Measurements from ENCODE around the gene MXD4. TPM values are rescaled to one million over a fixed set of nuclear protein-coding genes. Genes with fewer than 3 reads are reported as not detected.

MXD4 gene
- polyA plus RNA-seq, 4 donors = 24.0 to 46.7 (median 32.7) TPM

DNA sequence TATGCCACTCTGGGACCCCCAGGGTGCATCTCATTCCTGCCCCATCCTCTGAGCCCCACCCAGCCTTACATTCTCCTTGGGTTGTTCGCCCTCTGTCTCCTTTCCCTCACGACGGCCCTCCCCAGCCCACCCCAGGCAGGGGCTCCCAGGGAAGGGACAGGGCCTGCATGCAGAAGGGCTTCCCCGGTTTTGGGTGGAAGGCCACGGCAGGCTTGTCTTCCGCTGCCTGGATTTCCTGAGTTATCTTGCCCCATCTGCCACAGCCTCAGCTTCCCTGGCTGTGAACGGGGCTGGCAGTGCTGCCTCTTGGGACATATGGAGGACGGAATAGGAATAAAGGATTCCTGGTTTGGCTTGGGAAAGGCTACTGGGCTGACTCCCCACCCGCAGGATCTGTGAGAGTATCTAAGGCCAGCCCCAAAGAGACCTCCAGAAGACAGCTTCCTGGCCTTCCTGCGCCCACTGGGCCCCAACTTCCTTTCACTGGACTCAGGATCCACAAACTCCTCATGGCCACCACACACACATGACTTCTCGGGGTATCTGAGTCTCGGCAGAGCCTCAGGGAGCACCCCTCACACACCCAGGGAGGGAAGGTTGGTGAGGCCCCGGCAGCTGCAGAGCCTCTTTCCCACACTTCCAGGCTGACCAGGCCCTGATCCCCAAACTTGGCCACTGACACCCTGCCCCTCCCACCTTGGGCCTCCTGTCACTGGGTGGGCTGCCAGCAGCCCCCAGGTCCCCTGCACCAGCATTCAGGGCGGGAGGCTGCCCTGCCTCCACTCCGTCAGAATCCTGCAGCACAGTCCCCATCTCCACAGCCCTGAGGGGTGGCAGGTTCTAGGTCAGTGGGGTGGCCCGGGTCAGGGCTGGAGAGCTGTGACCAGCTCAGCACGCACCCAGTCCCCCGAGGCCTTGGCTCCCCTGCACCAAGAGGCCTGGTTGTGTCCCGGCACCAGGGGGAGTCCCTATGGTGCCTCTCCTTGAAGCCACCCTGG lies 3.5 kb upstream of the MXD4 start:
- H3K27ac ChIP-seq (ENCODE audit: low read depth in 1 of 3, low read length in 2 of 3) = peak overlapping the region in 1 of 3 donors; percentile 3
- FAIRE-seq (no peak), DNase-seq (no peak)
- peaks cover 0 to 8% (median 0%) of the 10 kb centered on the region in 3 donors for H3K36me3 ChIP-seq (ENCODE audit: control insufficient read depth in 3 of 3, insufficient read depth in 2 of 3, low read depth in 1 of 3, low read length in 3 of 3)
- 88 to 95% (median 92%) methylated on average over 19 of the region's 19 CpGs for WGBS, 3 donors
- H3K27me3 ChIP-seq (ENCODE audit: control insufficient read depth in 3 of 3, insufficient read depth in 3 of 3, low read length in 3 of 3) = no peaks in the 10 kb centered on the region
- H3K9me3 ChIP-seq (ENCODE audit: control insufficient read depth in 2 of 2, insufficient read depth in 1 of 2, low read depth in 1 of 2, low read length in 1 of 2) = no peaks in the 10 kb centered on the region
- H3K4me1 ChIP-seq (ENCODE audit: control insufficient read depth in 3 of 3, insufficient read depth in 2 of 3, low read depth in 1 of 3, low read length in 2 of 3) = peaks cover under 1 to 13% (median 1%) of the 10 kb centered on the region in 3 donors
- no peak overlapping the region for H3K4me3 ChIP-seq (ENCODE audit: low read depth in 1 of 3, low read length in 3 of 3)

DNA sequence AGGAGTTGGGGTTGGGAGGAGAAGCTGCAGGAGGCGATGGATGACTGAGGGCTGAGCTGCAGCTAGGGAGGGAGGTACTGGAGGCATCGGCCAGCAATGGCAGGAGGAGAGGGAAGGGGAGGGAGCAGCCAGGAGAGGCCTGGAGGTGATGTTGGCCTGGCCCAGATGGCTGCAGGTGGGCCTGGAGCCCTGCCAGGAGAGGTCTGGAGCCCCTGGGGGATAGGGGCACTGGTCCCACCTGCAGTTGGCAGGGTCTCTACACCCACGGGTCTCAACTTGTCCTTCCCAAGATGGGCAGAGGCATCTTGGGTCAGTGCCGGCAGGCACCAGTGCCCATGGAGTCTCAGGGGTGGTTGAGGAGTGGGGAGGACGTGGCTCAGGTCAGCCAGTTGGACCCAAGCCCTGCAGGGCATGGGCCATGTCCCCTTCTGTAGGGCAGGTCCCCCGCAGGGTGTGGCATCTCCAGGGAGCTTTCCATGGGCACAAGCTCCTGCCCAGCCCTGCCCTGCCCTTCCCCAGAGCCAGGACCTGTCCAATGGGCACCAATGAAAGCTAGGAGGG lies 2.7 kb upstream of the MXD4 start:
- Histone ChIP-seq H3K9me3 (ENCODE audit: control insufficient read depth in 2 of 2, insufficient read depth in 1 of 2, low read depth in 1 of 2, low read length in 1 of 2) (no peaks in the 10 kb centered on the region), H3K27me3 (ENCODE audit: control insufficient read depth in 3 of 3, insufficient read depth in 3 of 3, low read length in 3 of 3) (no peaks in the 10 kb centered on the region), H3K36me3 (ENCODE audit: control insufficient read depth in 3 of 3, insufficient read depth in 2 of 3, low read depth in 1 of 3, low read length in 3 of 3) (peaks cover 0 to 15% (median 0%) of the 10 kb centered on the region in 3 donors), H3K27ac (ENCODE audit: low read depth in 1 of 3, low read length in 2 of 3) (no peak overlapping the region), H3K4me1 (ENCODE audit: control insufficient read depth in 3 of 3, insufficient read depth in 2 of 3, low read depth in 1 of 3, low read length in 2 of 3) (peaks cover 1 to 21% (median 6%) of the 10 kb centered on the region in 3 donors), H3K4me3 (ENCODE audit: low read depth in 1 of 3, low read length in 3 of 3) (no peak overlapping the region)
- WGBS, 3 donors = 56 to 74% (median 68%) methylated on average over 6 of the region's 6 CpGs
- no peak for DNase-seq
- no peak for FAIRE-seq

DNA sequence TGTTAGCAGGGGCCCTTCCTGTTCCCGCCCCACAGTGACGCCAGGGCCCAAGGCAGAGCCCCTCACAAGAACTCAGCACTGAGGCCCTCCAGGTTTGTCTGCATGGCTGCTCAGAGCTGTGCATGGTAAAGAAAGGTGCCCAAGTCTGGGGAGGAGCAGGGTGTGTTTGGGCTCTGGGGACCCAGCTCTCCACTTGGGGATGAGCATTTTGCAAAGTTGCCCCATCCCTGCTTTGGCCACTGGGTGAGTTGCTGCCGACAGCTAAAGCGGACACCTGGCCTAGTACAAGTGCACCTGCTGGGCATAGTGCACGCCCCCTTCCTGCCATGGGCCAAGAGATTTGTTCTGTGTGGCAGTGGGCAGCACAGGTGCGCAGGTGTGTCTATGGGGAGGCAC lies 2.0 kb upstream of the MXD4 start:
- H3K27me3 ChIP-seq (ENCODE audit: control insufficient read depth in 3 of 3, insufficient read depth in 3 of 3, low read length in 3 of 3) = no peaks in the 10 kb centered on the region
- H3K36me3 ChIP-seq (ENCODE audit: control insufficient read depth in 3 of 3, insufficient read depth in 2 of 3, low read depth in 1 of 3, low read length in 3 of 3) = peaks cover 0 to 21% (median 0%) of the 10 kb centered on the region in 3 donors
- FAIRE-seq = no peak
- H3K9me3 ChIP-seq (ENCODE audit: control insufficient read depth in 2 of 2, insufficient read depth in 1 of 2, low read depth in 1 of 2, low read length in 1 of 2) = no peaks in the 10 kb centered on the region
- H3K4me3 ChIP-seq (ENCODE audit: low read depth in 1 of 3, low read length in 3 of 3) = no peak overlapping the region
- DNase-seq = no peak
- WGBS, 3 donors = 38 to 69% (median 55%) methylated on average over 6 of the region's 6 CpGs
- no peak overlapping the region for H3K27ac ChIP-seq (ENCODE audit: low read depth in 1 of 3, low read length in 2 of 3)
- peaks cover 1 to 21% (median 10%) of the 10 kb centered on the region in 3 donors for H3K4me1 ChIP-seq (ENCODE audit: control insufficient read depth in 3 of 3, insufficient read depth in 2 of 3, low read depth in 1 of 3, low read length in 2 of 3)

DNA sequence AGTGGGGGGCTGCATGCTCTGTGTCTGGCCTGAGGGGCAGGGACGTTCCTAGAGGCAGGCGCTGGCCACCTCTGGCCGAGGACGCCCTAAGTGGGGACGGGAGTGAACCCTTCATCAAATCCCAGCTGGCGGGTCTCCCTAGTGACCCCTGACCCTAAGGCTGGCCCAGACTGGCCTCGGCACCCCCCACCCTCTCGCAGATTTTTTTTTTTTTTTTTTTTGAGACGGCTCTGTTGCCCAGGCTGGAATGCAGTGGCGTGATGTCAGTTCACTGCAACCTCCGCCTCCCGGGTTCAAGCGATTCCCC lies 988 bp upstream of the MXD4 start:
- WGBS, 3 donors = 36 to 49% (median 47%) methylated on average over 12 to 13 of the region's 13 CpGs
- Histone ChIP-seq H3K27ac (ENCODE audit: low read depth in 1 of 3, low read length in 2 of 3) (peak overlapping the region; percentile 82 to 98 (median 88)), H3K27me3 (ENCODE audit: control insufficient read depth in 3 of 3, insufficient read depth in 3 of 3, low read length in 3 of 3) (no peaks in the 10 kb centered on the region), H3K4me3 (ENCODE audit: low read depth in 1 of 3, low read length in 3 of 3) (peak overlapping the region in 2 of 3 donors; percentile 50 to 69), H3K36me3 (ENCODE audit: control insufficient read depth in 3 of 3, insufficient read depth in 2 of 3, low read depth in 1 of 3, low read length in 3 of 3) (peaks cover 0 to 31% (median 0%) of the 10 kb centered on the region in 3 donors), H3K4me1 (ENCODE audit: control insufficient read depth in 3 of 3, insufficient read depth in 2 of 3, low read depth in 1 of 3, low read length in 2 of 3) (peaks cover 1 to 21% (median 10%) of the 10 kb centered on the region in 3 donors), H3K9me3 (ENCODE audit: control insufficient read depth in 2 of 2, insufficient read depth in 1 of 2, low read depth in 1 of 2, low read length in 1 of 2) (no peaks in the 10 kb centered on the region)
- FAIRE-seq = no peak
- no peak for DNase-seq

DNA sequence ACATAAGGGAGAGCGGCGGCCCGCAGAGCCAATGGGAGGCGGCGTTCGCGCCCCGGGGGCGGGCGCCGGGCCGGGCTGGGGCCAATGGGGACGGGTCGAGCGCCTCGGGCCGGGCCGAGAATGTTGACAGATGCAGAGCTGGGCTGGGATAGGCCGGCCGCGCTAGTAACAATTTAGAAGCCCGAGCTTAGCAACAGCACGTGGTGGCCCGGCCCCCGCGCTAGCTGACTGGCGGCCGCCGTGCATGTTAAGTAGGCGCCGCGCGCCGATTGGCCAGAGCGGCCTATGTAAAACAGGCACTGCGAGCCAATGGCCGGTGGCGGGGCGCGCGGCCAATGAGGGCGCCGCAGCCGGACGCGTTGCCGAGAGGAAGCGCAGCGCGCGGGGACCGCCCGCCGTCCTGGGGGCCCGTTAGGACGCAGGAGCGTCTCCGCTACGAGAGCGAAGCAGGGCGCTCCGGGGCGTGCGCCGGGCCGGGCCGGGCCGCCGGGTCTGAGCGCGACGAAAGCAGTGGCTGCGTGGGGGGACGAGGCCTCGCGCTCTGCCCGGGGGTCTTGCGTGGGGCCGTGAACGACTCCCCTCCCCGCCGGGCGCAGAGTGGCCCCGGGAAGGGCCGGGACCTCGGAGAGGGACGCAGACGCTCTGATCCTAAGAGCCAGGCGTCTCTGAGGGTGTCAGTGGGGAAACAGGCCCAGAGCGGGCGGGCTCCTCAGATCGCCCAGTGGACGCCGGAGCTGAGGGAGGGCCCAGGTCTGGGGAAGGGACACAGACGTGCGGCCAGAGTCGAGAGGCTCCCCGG lies 435 bp upstream of the MXD4 start:
- no peak for FAIRE-seq
- WGBS, 3 donors = 1% methylated on average over 73 to 98 of the region's 98 CpGs
- peak; percentile 99 to 100 for DNase-seq
- Histone ChIP-seq H3K4me3 (ENCODE audit: low read depth in 1 of 3, low read length in 3 of 3) (peak overlapping the region; percentile 50 to 92 (median 87)), H3K27ac (ENCODE audit: low read depth in 1 of 3, low read length in 2 of 3) (peak overlapping the region; percentile 82 to 98 (median 88)), H3K4me1 (ENCODE audit: control insufficient read depth in 3 of 3, insufficient read depth in 2 of 3, low read depth in 1 of 3, low read length in 2 of 3) (peaks cover 1 to 24% (median 10%) of the 10 kb centered on the region in 3 donors), H3K36me3 (ENCODE audit: control insufficient read depth in 3 of 3, insufficient read depth in 2 of 3, low read depth in 1 of 3, low read length in 3 of 3) (peaks cover 0 to 37% (median 0%) of the 10 kb centered on the region in 3 donors), H3K27me3 (ENCODE audit: control insufficient read depth in 3 of 3, insufficient read depth in 3 of 3, low read length in 3 of 3) (no peaks in the 10 kb centered on the region), H3K9me3 (ENCODE audit: control insufficient read depth in 2 of 2, insufficient read depth in 1 of 2, low read depth in 1 of 2, low read length in 1 of 2) (no peaks in the 10 kb centered on the region)

DNA sequence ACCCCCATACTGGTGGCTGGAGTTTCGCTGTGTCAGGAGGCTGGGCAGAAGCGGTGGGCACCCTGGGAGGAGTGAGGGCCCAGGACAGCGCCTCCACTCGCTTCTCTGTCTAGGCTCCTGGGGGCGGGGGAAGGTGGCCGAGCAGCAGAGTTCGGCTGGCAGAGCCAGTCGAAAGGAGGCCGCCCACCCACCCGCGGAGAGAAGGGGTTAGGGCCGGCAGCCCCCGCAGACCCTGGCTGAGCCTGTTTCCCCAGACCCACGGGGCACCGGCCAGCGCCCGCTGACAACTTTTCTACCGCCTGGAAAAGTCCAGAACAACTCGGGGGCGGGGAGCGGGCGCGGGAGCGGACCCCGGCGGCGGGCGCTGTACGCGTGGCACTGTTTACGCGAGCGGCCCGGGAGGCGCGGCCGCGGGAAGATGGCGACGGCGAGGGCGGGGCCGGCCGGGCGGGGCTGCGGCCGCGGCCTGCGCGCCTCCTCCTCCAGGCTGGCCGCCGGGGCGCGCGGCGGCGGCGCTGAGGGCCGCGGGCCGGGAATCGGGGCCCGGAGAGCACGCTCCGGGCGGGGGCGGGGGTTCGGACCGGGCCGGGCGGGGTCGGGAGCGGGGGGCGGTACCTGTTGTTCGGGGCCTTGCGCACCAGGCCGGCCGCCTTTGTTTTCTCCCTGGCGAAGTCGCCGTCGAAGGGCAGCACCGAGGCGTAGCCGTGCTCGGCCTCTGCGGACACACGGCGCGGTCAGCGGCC lies 628 bp downstream of the MXD4 start:
- no peaks in the 10 kb centered on the region for H3K27me3 ChIP-seq (ENCODE audit: control insufficient read depth in 3 of 3, insufficient read depth in 3 of 3, low read length in 3 of 3)
- peaks cover 1 to 31% (median 10%) of the 10 kb centered on the region in 3 donors for H3K4me1 ChIP-seq (ENCODE audit: control insufficient read depth in 3 of 3, insufficient read depth in 2 of 3, low read depth in 1 of 3, low read length in 2 of 3)
- H3K9me3 ChIP-seq (ENCODE audit: control insufficient read depth in 2 of 2, insufficient read depth in 1 of 2, low read depth in 1 of 2, low read length in 1 of 2) = no peaks in the 10 kb centered on the region
- DNase-seq = peak; percentile 55 to 73
- 1% methylated on average over 34 to 91 of the region's 91 CpGs for WGBS, 3 donors
- H3K36me3 ChIP-seq (ENCODE audit: control insufficient read depth in 3 of 3, insufficient read depth in 2 of 3, low read depth in 1 of 3, low read length in 3 of 3) = peaks cover 0 to 47% (median 0%) of the 10 kb centered on the region in 3 donors
- peak overlapping the region; percentile 87 to 92 (median 91) for H3K4me3 ChIP-seq (ENCODE audit: low read depth in 1 of 3, low read length in 3 of 3)
- H3K27ac ChIP-seq (ENCODE audit: low read depth in 1 of 3, low read length in 2 of 3) = peak overlapping the region; percentile 56 to 89 (median 85)
- no peak for FAIRE-seq

DNA sequence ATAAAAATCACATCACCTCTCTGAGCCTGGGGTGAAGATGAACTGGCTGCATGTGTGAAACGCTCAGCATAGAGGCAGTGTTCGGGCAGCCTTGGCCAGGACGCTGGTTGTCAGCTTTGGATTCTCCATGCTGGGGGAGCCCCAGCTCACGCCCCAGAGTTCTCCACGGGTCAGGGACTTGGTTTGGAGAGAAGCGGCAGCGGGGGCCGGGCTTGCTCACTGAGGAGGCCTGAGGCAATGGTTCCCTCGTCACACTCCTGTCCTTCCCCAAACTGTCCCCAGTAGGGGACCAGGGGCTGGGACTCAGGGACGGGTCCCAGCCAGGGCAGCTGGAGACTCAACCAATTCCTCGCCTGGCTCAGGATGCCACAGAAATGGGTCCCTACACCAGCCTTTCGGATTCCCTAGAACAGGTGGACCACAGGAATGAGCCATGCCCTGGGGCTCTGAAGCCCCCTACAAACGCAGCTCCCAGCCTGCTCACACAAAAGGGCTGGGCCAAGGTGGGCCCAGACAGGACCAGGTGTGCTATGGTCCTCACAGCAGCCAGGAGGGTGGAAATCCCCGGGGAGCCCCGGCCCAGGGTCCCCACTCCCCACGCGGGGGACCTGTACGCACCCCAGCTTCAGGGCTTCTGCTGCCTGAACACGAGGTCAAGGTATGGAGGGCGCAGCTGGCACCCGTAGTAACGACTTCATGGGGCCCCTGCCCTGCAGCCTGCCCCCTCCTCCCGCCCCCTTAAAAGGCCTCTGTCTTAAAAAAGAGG lies 1.4 kb downstream of the MXD4 start:
- H3K36me3 ChIP-seq (ENCODE audit: control insufficient read depth in 3 of 3, insufficient read depth in 2 of 3, low read depth in 1 of 3, low read length in 3 of 3) = peaks cover 0 to 55% (median 0%) of the 10 kb centered on the region in 3 donors
- peak overlapping the region; percentile 87 to 92 (median 91) for H3K4me3 ChIP-seq (ENCODE audit: low read depth in 1 of 3, low read length in 3 of 3)
- no peaks in the 10 kb centered on the region for H3K27me3 ChIP-seq (ENCODE audit: control insufficient read depth in 3 of 3, insufficient read depth in 3 of 3, low read length in 3 of 3)
- no peaks in the 10 kb centered on the region for H3K9me3 ChIP-seq (ENCODE audit: control insufficient read depth in 2 of 2, insufficient read depth in 1 of 2, low read depth in 1 of 2, low read length in 1 of 2)
- FAIRE-seq (no peak), DNase-seq (no peak)
- peak overlapping the region in 1 of 3 donors; percentile 17 for H3K27ac ChIP-seq (ENCODE audit: low read depth in 1 of 3, low read length in 2 of 3)
- H3K4me1 ChIP-seq (ENCODE audit: control insufficient read depth in 3 of 3, insufficient read depth in 2 of 3, low read depth in 1 of 3, low read length in 2 of 3) = peaks cover 1 to 32% (median 10%) of the 10 kb centered on the region in 3 donors
- 37 to 44% (median 38%) methylated on average over 22 to 23 of the region's 23 CpGs for WGBS, 3 donors
